GM18508 (cell line): Measurements from ENCODE around the gene MSI2.

Experiments
- ATAC-seq: cut with Tn5 transposase; IDR thresholded peaks from one replicate; pipeline ENCODE4 v1.9.1; 2021; ENCODE audit warnings: moderate number of reproducible peaks; ENCODE audit not compliant: insufficient read depth, unreplicated experiment

The MSI2 gene

DNA sequence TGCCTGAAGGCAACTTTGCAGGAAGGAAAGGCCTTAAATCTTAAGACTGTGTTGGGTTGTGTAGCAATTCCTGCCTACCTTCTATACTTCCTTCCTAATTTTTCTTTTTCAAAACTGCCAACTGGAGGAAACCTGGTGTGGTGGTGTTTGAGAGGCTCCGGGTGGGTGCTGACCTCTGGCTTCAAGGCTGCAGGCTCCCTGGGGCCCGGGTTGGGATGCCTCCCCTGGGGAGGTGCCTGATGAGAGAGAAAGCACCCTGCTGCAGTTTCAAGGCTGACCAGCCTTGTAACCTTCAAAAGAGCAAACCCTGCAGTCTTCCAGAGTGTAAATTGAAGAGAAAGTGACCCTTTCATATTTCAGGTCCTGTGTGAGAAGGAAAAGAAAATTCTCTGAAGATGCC lies 55.9 kb downstream of the MSI2 start:
- ATAC-seq, result no peak

DNA sequence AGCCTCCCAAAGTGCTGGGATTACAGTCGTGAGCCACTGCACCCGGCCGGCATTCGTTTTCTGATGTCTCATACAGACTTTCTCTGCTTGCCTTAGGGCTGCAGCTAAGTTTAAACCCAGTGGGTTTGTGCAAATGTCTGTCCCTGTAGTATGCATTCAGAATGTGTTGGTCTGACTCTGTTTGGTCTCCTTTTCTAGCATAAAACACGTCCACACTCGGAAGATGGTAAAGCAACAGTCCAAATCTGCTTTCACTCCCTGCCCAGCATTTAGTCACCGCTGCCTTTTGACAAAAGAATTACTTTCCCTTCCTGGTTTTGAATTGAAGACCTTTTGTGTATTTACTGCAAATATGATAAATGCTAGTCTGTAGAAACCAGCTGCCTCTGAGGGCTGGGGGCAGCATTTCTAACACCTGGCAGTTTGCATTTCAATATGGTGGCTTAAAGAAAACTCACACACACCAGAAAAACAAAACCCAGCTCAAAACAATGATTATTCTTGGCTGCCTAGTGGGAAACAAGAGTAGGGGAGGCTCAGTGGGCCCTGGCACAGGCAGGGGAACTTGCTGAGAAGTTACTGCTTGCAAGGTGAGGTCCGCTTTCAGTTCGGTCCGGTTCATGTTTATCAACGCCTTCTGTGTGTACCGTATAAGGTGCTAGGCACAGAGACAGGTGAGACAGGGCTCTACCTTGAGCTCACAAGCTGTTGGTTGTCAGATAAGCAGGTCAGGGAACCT lies 56.9 kb downstream of the MSI2 start:
- ATAC-seq, result no peak

DNA sequence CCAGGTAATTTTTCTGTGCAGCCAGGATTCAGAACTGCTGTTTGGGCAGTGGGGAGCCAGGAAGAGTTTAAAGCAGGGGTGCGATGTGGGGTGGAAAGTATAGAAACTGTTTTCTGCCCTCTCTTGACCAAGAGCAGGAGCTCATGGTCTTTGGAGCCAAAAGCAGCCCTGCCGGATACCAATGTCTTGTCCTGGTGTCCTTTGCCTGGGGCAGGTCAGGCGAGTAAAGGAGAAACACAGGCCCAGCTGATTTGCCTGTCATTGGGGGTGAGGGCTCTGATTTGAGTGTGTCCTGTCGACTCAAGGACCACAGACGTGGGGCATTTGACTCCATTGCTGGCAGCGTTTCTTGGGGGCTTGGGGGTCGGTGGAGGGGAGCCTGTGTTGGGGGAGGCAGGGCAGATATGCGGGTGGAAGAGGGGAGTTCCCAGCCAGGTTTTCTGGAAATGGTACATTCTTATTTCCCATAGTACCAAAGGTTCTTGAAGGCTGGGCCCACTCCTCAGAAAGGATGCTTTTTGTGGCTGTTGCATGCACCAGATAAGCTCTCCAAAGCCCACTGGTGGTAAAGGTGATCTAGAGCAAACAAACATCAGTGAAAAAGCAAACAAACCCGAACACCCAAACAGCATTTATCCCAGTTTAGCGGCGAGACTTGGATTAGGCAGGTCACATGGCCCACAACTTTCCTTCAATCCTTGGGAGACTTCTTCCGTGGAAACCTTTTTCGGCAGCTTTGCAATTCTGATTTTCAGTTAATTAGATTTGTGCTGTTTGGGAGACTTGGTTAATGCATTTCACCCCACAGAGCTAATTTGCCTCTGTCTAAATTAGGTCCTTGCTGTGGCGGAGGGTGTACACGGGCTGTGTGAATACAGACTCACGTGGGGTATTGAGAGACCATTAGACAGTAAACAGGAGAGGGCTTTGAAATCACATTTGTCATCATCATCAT lies 59.0 kb downstream of the MSI2 start:
- ATAC-seq, result no peak

DNA sequence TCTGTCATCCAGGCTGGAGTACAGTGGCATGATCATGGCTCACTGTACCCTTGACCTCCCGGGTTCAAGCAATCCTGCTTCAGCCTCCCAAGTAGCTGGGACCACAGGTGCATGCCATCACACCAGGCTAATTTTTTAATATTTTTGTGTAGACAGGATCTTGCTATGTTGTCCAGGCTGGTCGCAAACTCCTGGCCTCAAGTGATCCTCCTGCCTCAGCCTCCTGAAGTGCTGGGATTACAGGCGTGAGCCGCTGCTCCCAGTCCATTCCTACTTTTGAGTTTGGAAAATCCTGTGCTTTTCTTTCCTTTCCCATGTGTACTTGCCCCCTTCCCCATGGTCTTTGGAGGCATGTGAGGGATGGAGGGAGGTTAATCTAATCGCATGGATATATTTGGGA lies 60.0 kb downstream of the MSI2 start:
- ATAC-seq, result no peak

DNA sequence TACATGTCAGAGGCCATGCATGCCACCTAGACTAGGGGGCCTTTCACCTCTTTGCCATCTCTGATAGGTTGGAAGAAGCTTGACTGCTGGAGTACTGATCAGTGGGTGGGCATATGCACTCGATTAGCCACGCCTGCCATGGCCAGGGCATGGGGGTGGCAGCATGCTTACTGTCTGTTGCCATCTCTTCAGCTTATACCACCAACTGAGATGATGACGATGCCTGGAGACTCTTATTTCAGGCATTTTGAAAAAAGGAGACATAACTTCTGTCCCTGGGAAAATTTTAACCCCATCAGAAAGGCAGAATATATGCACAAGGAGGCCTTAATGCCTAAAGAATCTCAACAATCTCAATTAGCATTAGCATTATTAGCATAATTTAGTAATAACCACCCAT lies 60.8 kb downstream of the MSI2 start:
- ATAC-seq, result no peak

DNA sequence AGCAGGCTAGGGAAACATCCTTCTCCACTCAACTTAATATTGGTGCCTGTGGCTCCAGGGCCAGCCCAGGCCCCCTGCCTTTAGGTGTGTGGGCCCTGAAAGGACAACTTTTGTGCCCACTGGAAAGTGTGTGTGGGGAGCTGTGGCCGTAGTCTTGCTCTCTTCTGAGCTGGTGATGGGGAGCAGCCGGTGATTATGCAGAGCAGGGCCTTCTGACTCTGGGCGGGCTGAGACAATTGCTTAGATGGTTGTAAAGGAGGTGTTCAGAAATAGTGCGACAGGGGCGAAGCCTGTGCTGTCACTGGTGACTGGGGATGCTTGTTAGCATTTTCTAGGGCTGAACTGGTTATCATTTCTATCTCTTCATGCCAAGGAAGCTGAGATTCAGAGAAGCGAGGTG lies 62.6 kb downstream of the MSI2 start:
- no peak for ATAC-seq

DNA sequence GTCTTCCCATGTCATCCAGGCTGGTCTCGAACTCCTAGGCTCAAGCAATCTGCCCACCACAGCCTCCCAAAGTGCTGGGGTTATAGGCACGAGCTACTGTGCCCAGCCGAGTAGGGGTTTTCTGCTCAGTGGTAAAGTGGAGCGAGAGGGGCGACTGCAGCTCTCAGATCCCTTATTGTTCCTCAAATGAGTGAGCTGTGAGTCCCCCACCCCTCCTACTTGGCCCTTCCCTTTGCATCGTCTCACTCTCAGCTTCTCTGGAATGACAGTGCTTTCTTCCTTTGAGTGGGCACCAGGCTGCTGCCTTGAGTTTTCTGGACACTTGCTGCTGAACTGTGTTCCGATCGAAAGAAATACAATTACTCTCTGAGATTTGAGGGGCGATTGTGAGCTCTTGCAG lies 63.5 kb downstream of the MSI2 start:
- no peak for ATAC-seq

DNA sequence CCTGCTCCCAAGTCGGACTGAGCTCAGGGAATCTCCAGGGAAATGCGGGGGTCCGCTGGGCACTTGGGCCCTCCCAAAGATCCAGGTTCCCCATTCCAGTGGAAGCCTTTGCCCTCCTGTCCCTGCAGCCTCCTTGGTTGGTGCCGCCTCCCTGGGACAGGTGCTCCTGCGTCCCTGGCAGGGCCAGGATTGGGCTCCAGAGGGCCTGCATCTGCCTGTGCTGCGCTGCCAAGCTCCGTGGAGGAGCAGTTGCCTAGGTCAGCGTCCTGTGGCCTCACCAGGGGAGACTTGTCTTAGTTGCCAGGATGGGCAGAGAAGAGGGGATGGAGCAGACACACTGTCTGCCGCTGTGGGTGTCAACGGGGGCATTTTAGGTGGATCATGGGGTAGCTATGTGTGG lies 67.1 kb downstream of the MSI2 start:
- ATAC-seq, result no peak

DNA sequence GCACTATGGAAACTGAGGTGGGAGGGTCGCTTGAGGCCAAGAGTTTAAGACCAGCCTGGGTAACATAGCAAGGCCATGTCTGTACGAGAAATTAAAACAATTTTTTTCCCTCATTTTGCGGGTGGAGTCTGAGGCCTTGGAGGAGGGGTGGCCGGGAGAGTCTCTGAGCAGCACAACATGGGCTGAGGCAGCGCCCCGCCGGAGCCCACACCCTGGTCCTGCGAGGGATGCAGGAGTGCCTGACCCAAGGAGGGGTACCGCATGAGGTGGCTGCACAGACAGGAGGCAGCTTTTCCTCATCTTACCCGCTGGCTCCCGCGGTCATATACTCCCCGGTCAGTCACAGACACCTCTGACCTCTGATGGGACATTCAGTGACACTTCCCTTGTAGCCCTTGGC lies 67.7 kb downstream of the MSI2 start:
- ATAC-seq, result no peak

DNA sequence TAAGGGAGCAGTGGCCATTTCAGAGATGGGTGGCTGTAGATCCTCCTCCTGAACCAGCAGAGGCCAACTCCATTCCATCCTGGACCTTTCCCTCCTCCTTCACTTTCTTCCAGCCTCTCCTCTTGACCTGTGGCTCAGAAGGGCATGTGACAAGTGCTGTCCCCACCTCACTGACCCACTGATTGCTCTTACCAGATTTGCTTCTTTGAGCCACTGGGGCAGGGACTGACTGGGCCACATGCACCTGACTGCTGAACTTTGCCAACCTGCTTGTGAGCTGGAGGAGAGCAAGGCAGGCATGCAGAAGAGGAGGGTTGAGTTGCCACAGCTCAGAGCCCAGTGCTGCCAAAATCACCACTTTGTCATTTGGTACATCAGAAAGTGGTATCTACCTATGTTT lies 68.3 kb downstream of the MSI2 start:
- no peak for ATAC-seq

DNA sequence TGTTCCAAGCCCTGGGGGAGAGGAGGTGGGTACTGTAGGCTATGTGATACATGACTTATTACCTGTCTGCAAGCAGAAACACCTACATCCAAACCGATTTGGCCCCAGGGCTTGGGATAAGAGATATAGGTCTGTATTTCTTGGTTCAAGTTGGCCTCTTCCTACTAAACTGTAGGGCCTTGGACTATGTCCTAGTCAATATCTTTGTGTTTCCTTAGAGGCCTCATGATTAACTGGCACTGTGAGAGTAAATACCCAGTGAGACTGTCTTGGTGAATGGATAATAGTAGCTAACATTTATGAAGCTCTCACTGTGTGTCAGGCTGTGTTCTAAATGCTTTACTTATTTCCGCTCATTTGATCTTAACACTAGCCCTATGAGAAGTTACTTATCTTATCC lies 70.0 kb downstream of the MSI2 start:
- no peak for ATAC-seq

DNA sequence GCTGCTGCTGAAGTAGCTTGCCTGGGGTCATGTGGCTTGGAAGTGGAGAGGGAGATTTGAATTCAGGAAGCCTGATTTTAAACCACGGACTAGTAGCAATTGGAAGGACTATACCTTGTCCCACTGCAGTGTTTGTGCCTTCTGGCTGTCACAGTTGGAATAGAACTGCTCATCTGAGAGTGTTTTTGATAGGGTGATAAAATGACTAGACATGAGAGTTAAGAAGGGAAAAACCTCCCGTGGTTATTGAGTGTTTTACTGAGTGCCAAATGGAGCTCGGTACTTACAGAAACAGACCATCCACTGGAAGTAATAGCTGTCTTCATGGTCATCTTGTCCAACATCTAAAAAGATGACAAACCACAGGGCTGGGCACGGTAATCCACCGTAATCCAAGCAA lies 70.4 kb downstream of the MSI2 start:
- no peak for ATAC-seq

DNA sequence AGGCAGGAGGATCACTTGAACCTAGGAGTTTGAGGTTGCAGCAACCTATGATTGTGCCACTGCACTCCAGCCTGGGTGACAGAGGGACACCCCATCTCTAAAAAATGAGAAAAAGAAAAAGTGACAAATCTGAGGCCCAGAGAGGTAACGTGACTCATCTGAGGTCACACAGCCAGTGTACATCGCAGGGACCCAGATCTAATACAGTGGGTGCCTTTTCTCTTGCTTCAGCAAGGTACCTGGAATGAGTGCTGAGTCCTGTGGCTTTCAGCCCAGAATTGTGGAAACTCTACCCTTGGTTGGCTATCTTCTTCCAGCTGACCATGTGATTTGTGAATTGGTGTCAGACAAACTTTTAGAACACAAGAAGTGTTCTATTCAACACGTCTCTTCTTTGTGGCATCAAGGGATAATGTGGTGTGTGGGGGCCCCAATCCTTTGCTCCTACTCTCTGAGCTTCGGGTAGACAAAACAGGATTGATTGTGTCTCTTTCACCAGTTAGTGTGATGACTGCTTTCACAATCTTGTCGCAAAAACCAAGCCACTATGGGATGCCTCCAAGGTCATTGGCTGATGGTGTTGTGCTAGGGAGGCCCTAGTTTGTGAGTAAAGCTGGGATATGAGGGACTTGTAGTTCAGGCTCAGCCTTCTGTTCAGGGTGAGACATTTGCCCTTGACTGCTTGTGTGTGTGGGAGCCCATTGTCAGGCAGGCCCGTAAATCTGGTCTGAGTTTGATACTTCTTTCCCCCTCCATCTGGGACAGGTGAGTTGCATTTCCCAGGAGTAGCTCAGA lies 71.0 kb downstream of the MSI2 start:
- no peak for ATAC-seq

DNA sequence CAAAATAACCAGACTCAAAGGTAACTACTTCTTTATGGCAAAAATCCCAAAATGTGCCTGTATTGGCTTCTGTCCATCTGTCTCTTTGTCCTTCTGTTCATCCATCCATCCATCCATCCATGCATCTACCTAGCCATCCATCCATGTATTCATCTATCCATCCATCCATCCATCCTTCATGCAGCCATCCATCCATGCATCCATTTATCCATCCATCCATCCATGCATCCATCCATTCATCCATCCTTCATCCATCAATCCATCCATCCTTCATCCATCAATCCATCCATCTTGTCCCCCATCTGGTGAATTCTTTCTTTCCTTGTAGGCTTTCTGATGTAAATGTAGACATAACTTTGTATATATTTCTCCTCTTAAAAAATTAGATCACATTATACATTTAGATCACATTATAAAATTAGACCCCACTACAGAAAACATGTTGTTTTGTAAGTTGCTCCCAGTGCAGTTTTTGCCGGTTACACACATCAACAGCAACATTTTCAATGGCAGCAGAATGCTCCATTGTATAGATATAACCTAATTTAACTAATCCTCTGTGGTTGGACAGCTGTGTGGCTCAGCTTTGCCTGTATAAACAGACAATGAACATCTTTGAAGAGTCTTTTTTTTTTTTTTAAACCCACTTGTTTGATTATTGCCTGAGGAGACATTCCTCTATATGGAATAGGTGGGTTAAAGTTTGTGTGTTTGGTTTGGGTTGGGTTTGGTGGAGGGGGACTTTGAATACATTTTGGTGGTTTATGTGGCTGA lies 72.0 kb downstream of the MSI2 start:
- ATAC-seq, result no peak

DNA sequence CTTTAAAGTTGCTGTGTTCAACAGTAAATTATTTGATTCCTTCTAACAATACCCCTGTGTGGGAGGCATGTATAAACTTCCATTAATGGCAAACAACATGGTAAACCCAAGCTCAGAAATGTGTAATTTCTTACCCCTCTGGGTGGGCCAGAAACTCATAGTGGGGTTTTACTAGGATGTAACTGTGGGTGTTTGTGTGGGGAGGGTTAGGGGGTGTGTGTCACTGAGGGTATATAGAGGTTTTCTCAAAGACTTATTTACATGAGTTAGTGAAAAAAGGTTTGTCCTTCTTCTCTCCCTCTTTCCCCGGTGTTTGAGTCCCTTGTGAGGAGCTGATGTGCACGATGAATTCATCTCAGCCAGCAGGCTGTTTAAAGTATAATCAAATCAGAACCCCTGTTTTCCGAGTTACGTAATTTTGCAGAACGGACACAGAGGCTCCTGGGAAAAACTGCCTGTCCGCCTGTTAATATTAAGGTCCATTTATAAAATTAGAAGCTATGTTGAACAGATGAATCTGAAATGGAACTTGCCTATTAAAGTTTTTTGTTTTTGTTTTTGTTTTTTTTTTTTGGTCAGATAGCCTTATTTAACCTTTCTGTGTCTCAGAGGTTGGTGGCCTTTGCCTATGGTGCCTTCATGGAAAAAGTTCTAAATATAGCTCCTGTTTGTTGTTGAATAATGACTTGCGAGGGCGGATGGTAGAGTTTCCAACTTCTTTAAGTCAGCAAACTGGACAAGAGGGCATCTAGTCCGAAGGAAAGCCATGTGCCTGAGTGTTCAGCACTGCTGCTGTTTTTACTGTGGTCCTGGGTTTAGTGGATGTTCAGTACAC lies 73.3 kb downstream of the MSI2 start:
- ATAC-seq, result no peak

DNA sequence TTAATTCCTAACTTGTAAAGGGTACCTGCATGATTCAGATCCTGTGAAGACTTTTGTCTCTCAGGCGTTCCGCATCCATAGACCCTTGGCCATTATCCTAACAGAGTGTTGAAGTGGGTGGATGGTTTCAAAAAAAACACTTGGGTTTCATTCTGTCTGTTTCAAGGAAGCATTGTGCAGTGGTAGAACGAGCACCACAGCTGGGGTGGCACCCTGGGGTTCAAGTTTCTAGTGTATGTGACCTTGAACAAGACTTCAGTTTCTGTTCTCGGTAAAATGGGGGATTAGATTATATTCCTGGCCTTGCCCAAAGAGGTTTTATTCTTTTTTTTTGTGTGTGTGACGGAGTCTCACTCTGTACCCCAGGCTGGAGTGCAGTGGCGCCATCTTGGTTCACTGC lies 74.3 kb downstream of the MSI2 start:
- ATAC-seq, result no peak

DNA sequence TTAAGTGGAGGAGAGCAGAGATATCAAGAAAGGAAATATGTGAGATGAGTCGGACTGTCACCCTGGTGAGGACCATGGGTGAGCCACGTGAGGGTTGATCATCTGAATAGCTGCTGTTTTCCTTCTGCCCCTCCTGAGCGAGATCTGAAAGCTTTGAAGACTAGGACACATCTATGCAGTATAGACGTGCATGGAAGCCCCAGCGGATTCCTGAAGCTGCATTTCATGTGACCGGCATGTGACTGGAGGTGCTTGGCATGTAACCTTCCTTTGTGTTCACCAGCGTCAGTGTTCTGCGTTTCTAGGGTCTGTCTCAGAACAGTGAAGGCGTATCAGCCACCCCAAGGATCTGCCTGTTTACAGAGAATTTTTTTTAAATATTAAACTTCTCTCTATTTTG lies 75.1 kb downstream of the MSI2 start:
- no peak for ATAC-seq

DNA sequence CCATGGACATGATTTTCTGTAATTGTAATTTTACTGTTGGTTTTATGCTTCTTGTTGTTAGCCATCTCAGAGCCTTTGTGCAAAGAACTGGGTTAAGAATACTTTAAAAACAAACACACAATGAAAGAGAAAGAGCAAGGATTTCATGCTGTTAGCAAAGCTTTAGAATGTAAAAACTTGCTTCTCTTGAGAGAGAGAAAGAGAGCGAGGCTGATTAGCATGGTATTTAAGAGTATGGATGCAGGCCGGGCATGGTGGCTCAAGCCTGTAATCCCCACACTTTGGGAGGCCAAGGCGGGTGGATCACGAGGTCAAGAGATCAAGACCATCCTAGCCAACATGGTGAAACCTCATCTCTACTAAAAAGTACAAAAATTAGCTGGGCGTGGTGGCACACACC lies 76.2 kb downstream of the MSI2 start:
- no peak for ATAC-seq

DNA sequence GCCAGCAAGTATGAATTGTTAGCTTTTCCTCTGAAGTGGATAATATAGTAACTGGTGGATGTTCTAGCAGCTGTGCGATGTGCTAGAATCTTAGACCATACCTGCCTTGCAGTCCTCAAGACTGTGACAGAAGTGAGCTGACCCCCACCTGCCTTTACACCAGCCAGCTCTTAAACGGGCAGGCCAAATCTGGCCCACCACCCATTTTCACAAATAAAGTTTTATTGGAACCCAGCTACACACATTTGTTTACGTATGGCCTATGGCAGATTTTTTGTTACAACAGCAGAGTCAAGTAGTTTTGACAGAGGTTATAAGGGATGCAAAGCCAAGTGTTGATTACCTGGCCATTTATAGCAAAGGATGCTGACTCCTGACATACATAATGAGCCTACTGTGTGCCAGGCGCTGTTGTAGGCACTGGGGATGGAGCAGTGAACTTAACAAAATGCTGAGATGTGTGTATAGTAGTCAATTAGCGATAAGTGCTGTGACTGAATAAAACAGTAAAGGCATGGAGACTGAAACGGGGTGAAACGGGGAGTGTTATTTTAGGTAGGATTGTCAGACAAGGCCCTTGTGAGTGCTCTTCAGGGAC lies 79.0 kb downstream of the MSI2 start:
- ATAC-seq, result no peak
